Loucy (cell line): ENCODE data around the gene CIDEA.

Experiments used
- H2AFZ ChIP-seq: fragments of 200-600 bp; sonication (generic); 2 replicates; pipeline ENCODE4 v1.6.0; 2016; ENCODE audit warnings: antibody characterized with exemption, mild to moderate bottlenecking, low read length, moderate library complexity
- H3F3A ChIP-seq: fragments of 200-600 bp; 2 replicates; pipeline ENCODE4 v1.6.0; 2016; ENCODE audit warnings: antibody characterized with exemption, low read depth, mild to moderate bottlenecking
- H3K27me3 ChIP-seq: fragments of 200-600 bp; sonication (generic); 2 replicates; pipeline ENCODE4 v1.6.1; 2014; ENCODE audit warnings: low read length, mild to moderate bottlenecking; ENCODE audit not compliant: insufficient read depth, poor library complexity, severe bottlenecking
- H3K36me3 ChIP-seq: fragments of 200-600 bp; sonication (generic); 2 replicates; pipeline ENCODE4 v1.6.1; 2016; ENCODE audit warnings: low read length; ENCODE audit not compliant: insufficient read depth
- H3K4me1 ChIP-seq: fragments of 200-600 bp; sonication (generic); 2 replicates; pipeline ENCODE4 v1.5.1; 2014; ENCODE audit warnings: low read length, mild to moderate bottlenecking; ENCODE audit not compliant: insufficient read depth, poor library complexity, severe bottlenecking
- H3K4me2 ChIP-seq: fragments of 200-600 bp; sonication (generic); 2 replicates; pipeline ENCODE4 v1.6.0; 2014; ENCODE audit warnings: antibody characterized with exemption, low read length, low read depth, mild to moderate bottlenecking; ENCODE audit not compliant: poor library complexity, severe bottlenecking
- H3K4me3 ChIP-seq: fragments of 200-600 bp; sonication (generic); 2 replicates; pipeline ENCODE4 v1.5.1; 2014; ENCODE audit warnings: low read length, mild to moderate bottlenecking, mixed read lengths; ENCODE audit not compliant: poor library complexity, severe bottlenecking
- H3K79me2 ChIP-seq: fragments of 200-600 bp; sonication (generic); 2 replicates; pipeline ENCODE4 v1.6.1; 2014; ENCODE audit warnings: low read length; ENCODE audit not compliant: insufficient read depth
- H3K9ac ChIP-seq: fragments of 200-600 bp; sonication (generic); 2 replicates; pipeline ENCODE4 v1.6.0; 2014; ENCODE audit warnings: mild to moderate bottlenecking, low read depth, low read length, moderate library complexity; ENCODE audit not compliant: poor library complexity, severe bottlenecking
- H3K9me2 ChIP-seq: fragments of 200-600 bp; sonication (generic); replicated peaks from 2 replicates; pipeline ENCODE4 v1.6.1; 2016; ENCODE audit warnings: low read depth, low read length, mixed read lengths
- H3K9me3 ChIP-seq: fragments of 200-600 bp; sonication (generic); 2 replicates; pipeline ENCODE4 v1.6.1; 2014; ENCODE audit warnings: mild to moderate bottlenecking, antibody characterized with exemption, low read length, low read depth; ENCODE audit not compliant: insufficient read depth
- H4K20me1 ChIP-seq: fragments of 200-600 bp; sonication (generic); 2 replicates; pipeline ENCODE4 v1.6.0; 2014; ENCODE audit warnings: antibody characterized with exemption, low read length, mild to moderate bottlenecking; ENCODE audit not compliant: insufficient read depth, poor library complexity, severe bottlenecking
- CTCF ChIP-seq: fragments of 200-600 bp; sonication (generic); conservative IDR thresholded peaks from 2 replicates; pipeline ENCODE4 v1.5.1; 2014; ENCODE audit warnings: mild to moderate bottlenecking, antibody characterized with exemption, low read length
- EZH2phosphoT487 ChIP-seq: fragments of 200-600 bp; IDR thresholded peaks from 2 replicates; pipeline ENCODE4 v1.6.1; 2018; ENCODE audit warnings: antibody characterized with exemption, mild to moderate bottlenecking, moderate library complexity, borderline replicate concordance

Gene CIDEA

GRCh38 chr18:12315490-12315889, 61.3 kb downstream of the CIDEA start:
- H3K36me3 ChIP-seq, result no peaks in the 10 kb centered on the region

GRCh38 chr18:12315911-12316310, 61.8 kb downstream of the CIDEA start:
- Histone ChIP-seq H3K9ac (no peak overlapping the region), H3K36me3 (no peaks in the 10 kb centered on the region), H3K79me2 (no peaks in the 10 kb centered on the region), H3K4me2 (no peak overlapping the region), H3K27me3 (no peaks in the 10 kb centered on the region), H4K20me1 (no peaks in the 10 kb centered on the region), H3K4me3 (no peak overlapping the region), H3K4me1 (no peaks in the 10 kb centered on the region), H2AFZ (no peak overlapping the region), H3K9me3 (peaks cover 3% of the 10 kb centered on the region; the same call in 1 of the 2 replicates), H3F3A (no peaks in the 10 kb centered on the region), H3K9me2 (no peaks in the 10 kb centered on the region)
- no peak for TF ChIP-seq EZH2phosphoT487
- no peak for TF ChIP-seq CTCF

More at GRCh38 chr18:12315490-12315889, 61.3 kb downstream of the CIDEA start:
- Histone ChIP-seq H3K9me3 (peaks cover 5% of the 10 kb centered on the region; the same call in 1 of the 2 replicates), H3K4me2 (no peak overlapping the region), H3K4me3 (no peak overlapping the region), H4K20me1 (no peaks in the 10 kb centered on the region), H3K9ac (no peak overlapping the region), H3K27me3 (no peaks in the 10 kb centered on the region), H3K9me2 (no peaks in the 10 kb centered on the region), H3K79me2 (no peaks in the 10 kb centered on the region), H3F3A (no peaks in the 10 kb centered on the region), H3K4me1 (no peaks in the 10 kb centered on the region), H2AFZ (no peak overlapping the region)
- TF ChIP-seq EZH2phosphoT487 (no peak), CTCF (no peak)

GRCh38 chr18:12317664-12318333, 63.6 kb downstream of the CIDEA start:
- H3K9me2 ChIP-seq, result no peaks in the 10 kb centered on the region
- H3K79me2 ChIP-seq, result no peaks in the 10 kb centered on the region
- no peaks in the 10 kb centered on the region for H3F3A ChIP-seq
- no peaks in the 10 kb centered on the region for H3K4me1 ChIP-seq
- no peaks in the 10 kb centered on the region for H3K27me3 ChIP-seq
- H2AFZ ChIP-seq, result no peak overlapping the region
- H4K20me1 ChIP-seq, result no peaks in the 10 kb centered on the region
- TF ChIP-seq EZH2phosphoT487, result no peak
- TF ChIP-seq CTCF, result no peak
- H3K4me3 ChIP-seq, result no peak overlapping the region
- no peaks in the 10 kb centered on the region for H3K36me3 ChIP-seq
- H3K4me2 ChIP-seq, result no peak overlapping the region
- H3K9ac ChIP-seq, result no peak overlapping the region
- no peaks in the 10 kb centered on the region; the same call in 1 of the 2 replicates for H3K9me3 ChIP-seq
